WTC11 (cell line): ENCODE results near the gene CTSK. TPM values are rescaled to one million over a fixed set of nuclear protein-coding genes. Genes with fewer than 3 reads are reported as not detected.

Experiments used
- ATAC-seq: fragments of 200-7000 bp; cut with Tn5 transposase; 2 replicates; pipeline ENCODE4 v1.10.0; 2021; ENCODE audit warnings: mild to moderate bottlenecking, moderate library complexity
- CTCF ChIA-PET: fragments of 300-600 bp; sonication (Branson Sonifier 250); formaldehyde crosslinking; loops from one replicate; lab custom pipeline; 2021; ENCODE audit warnings: antibody characterized with exemption; lab: Charles Lee
- POLR2A ChIA-PET: fragments of 350-600 bp; sonication (Branson Sonifier 250); formaldehyde crosslinking; loops from one replicate; lab custom pipeline; 2021; ENCODE audit warnings: antibody characterized with exemption; lab: Charles Lee
- DNase-seq: peaks from one replicate; pipeline ENCODE4 v3.0.0; 2021; ENCODE audit warnings: low spot score
- H3K27ac Mint-ChIP-seq: 2 replicates; pipeline ENCODE4 v1.8.0; 2021; ENCODE audit warnings: mixed read lengths
- H3K27me3 Mint-ChIP-seq: 2 replicates; pipeline ENCODE4 v1.8.0; 2021; ENCODE audit warnings: low read depth, mild to moderate bottlenecking, moderate library complexity, mixed read lengths
- H3K36me3 Mint-ChIP-seq: 2 replicates; pipeline ENCODE4 v1.8.0; 2021; ENCODE audit warnings: mixed read lengths
- H3K4me1 Mint-ChIP-seq: 2 replicates; pipeline ENCODE4 v1.8.0; 2022; ENCODE audit warnings: mixed read lengths
- H3K4me3 Mint-ChIP-seq: 2 replicates; pipeline ENCODE4 v1.8.0; 2021; ENCODE audit warnings: mild to moderate bottlenecking, moderate library complexity, mixed read lengths
- H3K9me3 Mint-ChIP-seq: 2 replicates; pipeline ENCODE4 v1.8.0; 2021; ENCODE audit warnings: mixed read lengths
- ATF2 ChIP-seq: sonication (generic); formaldehyde crosslinking; IDR thresholded peaks from 2 replicates; pipeline ENCODE4 v1.8.1; 2022; ENCODE audit warnings: low read depth, missing genetic modification reagents, borderline replicate concordance
- ATF6 ChIP-seq: sonication (generic); formaldehyde crosslinking; IDR thresholded peaks from 2 replicates; pipeline ENCODE4 v1.8.1; 2023; ENCODE audit warnings: mild to moderate bottlenecking, missing genetic modification reagents
- CBFB ChIP-seq: sonication (generic); formaldehyde crosslinking; IDR thresholded peaks from 2 replicates; pipeline ENCODE4 v1.8.1; 2022; ENCODE audit warnings: mild to moderate bottlenecking, low read depth, missing genetic modification reagents
- E2F5 ChIP-seq: sonication (generic); formaldehyde crosslinking; IDR thresholded peaks from 2 replicates; pipeline ENCODE4 v1.8.1; 2022; ENCODE audit warnings: mild to moderate bottlenecking, moderate library complexity, missing genetic modification reagents
- ELF4 ChIP-seq: sonication (generic); formaldehyde crosslinking; IDR thresholded peaks from 2 replicates; pipeline ENCODE4 v1.8.1; 2022; ENCODE audit warnings: low read depth, mild to moderate bottlenecking, moderate library complexity, missing genetic modification reagents
- GRHL2 ChIP-seq: fragments of 250-450 bp; sonication (Bioruptor Pico); IDR thresholded peaks from 2 replicates; pipeline ENCODE4 v1.8.0; 2022; ENCODE audit warnings: mild to moderate bottlenecking, moderate library complexity; ENCODE audit not compliant: insufficient replicate concordance, severe bottlenecking
- SMAD3 ChIP-seq: sonication (generic); formaldehyde crosslinking; IDR thresholded peaks from 2 replicates; pipeline ENCODE4 v1.8.0; 2022; ENCODE audit warnings: missing genetic modification reagents, mild to moderate bottlenecking, borderline replicate concordance
- STAT6 ChIP-seq: sonication (generic); formaldehyde crosslinking; conservative IDR thresholded peaks from 2 replicates; pipeline ENCODE4 v1.8.1; 2023; ENCODE audit warnings: mild to moderate bottlenecking, low read depth, missing genetic modification reagents, moderate library complexity
- ZNF121 ChIP-seq: sonication (generic); formaldehyde crosslinking; IDR thresholded peaks from 2 replicates; pipeline ENCODE4 v1.8.0; 2023; ENCODE audit warnings: missing genetic modification reagents
- ZNF281 ChIP-seq: sonication (generic); formaldehyde crosslinking; IDR thresholded peaks from 2 replicates; pipeline ENCODE4 v1.8.0; 2023; ENCODE audit warnings: mild to moderate bottlenecking, missing genetic modification reagents
- ZNF317 ChIP-seq: sonication (generic); formaldehyde crosslinking; IDR thresholded peaks from 2 replicates; pipeline ENCODE4 v1.8.1; 2023; ENCODE audit warnings: low read depth, mild to moderate bottlenecking, moderate library complexity, missing genetic modification reagents, borderline replicate concordance
- total RNA-seq: library from RNA; stranded (reverse); gene quantifications from 3 replicates; pipeline ENCODE4 v1.2.3, GENCODE V29; 2021
- TF ChIP-seq, protein P1 (sequence below): sonication (generic); formaldehyde crosslinking; IDR thresholded peaks from 2 replicates; pipeline ENCODE4 v1.8.1; 2022; ENCODE audit warnings: low read depth, mild to moderate bottlenecking, moderate library complexity, missing genetic modification reagents, borderline replicate concordance
- TF ChIP-seq, protein P2 (sequence below): sonication (generic); formaldehyde crosslinking; IDR thresholded peaks from 2 replicates; pipeline ENCODE4 v1.8.0; 2023; ENCODE audit warnings: missing genetic modification reagents, mild to moderate bottlenecking, borderline replicate concordance
- TF ChIP-seq, protein P3 (sequence below): fragments of 250-450 bp; sonication (Bioruptor Pico); IDR thresholded peaks from 2 replicates; pipeline ENCODE4 v1.9.0; 2021; ENCODE audit warnings: moderate library complexity, mild to moderate bottlenecking, inconsistent platforms, borderline replicate concordance
- TF ChIP-seq, protein P4 (sequence below): fragments of 250-450 bp; sonication (Bioruptor Pico); IDR thresholded peaks from 2 replicates; pipeline ENCODE4 v1.9.0; 2021; ENCODE audit warnings: mild to moderate bottlenecking, borderline replicate concordance

CTSK gene
- total RNA-seq, 1 experiment from 2014 or later, result 9.4 TPM

DNA sequence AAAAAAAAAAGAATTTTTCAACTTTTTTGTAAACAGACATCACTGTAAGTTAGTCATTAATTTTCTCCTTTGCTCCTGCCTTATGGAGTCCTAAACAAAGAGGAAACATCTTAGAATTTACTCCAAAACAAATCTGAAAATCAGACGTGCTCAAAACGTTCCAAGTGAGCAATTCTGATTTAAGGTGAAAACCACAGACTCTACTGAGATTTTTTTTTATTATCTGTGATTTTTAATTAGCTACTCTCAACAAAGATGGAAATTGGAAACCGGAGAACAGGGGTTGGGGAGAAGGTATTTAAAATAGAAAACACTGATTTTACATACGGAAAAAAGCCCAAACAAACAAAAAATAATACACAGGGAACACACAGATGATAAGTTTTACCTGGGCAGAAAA, 7.8 kb upstream of the CTSK start:
- no peak overlapping the region for H3K4me3 Mint-ChIP-seq
- no peaks in the 10 kb centered on the region for H3K9me3 Mint-ChIP-seq
- POLR2A ChIA-PET, result no interaction called here
- DNase-seq (no peak), ATAC-seq (no peak)
- CTCF ChIA-PET, result interaction anchor here (0.6 kb wide), 1 partner anchor 256 kb away, joined by 3 read pairs; no protein-coding TSS in a partner anchor
- no peaks in the 10 kb centered on the region for H3K27me3 Mint-ChIP-seq
- peaks cover 30% of the 10 kb centered on the region for H3K36me3 Mint-ChIP-seq
- no peaks in the 10 kb centered on the region for H3K4me1 Mint-ChIP-seq
- no peak overlapping the region for H3K27ac Mint-ChIP-seq
- TF ChIP-seq E2F5 (CRISPR knock-in tag) (no peak), GRHL2 (CRISPR knock-in tag) (no peak), ATF6 (no peak), ZNF281 (CRISPR knock-in tag) (no peak), CBFB (CRISPR knock-in tag) (no peak), SMAD3 (CRISPR knock-in tag) (no peak), ZNF317 (CRISPR knock-in tag) (no peak), ZNF121 (CRISPR knock-in tag) (no peak), ELF4 (CRISPR knock-in tag) (no peak), ATF2 (no peak), STAT6 (CRISPR knock-in tag) (no peak)
- TF ChIP-seq, protein P1, sequence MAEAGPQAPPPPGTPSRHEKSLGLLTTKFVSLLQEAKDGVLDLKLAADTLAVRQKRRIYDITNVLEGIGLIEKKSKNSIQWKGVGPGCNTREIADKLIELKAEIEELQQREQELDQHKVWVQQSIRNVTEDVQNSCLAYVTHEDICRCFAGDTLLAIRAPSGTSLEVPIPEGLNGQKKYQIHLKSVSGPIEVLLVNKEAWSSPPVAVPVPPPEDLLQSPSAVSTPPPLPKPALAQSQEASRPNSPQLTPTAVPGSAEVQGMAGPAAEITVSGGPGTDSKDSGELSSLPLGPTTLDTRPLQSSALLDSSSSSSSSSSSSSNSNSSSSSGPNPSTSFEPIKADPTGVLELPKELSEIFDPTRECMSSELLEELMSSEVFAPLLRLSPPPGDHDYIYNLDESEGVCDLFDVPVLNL (CRISPR knock-in tag), result no peak
- TF ChIP-seq, protein P2, sequence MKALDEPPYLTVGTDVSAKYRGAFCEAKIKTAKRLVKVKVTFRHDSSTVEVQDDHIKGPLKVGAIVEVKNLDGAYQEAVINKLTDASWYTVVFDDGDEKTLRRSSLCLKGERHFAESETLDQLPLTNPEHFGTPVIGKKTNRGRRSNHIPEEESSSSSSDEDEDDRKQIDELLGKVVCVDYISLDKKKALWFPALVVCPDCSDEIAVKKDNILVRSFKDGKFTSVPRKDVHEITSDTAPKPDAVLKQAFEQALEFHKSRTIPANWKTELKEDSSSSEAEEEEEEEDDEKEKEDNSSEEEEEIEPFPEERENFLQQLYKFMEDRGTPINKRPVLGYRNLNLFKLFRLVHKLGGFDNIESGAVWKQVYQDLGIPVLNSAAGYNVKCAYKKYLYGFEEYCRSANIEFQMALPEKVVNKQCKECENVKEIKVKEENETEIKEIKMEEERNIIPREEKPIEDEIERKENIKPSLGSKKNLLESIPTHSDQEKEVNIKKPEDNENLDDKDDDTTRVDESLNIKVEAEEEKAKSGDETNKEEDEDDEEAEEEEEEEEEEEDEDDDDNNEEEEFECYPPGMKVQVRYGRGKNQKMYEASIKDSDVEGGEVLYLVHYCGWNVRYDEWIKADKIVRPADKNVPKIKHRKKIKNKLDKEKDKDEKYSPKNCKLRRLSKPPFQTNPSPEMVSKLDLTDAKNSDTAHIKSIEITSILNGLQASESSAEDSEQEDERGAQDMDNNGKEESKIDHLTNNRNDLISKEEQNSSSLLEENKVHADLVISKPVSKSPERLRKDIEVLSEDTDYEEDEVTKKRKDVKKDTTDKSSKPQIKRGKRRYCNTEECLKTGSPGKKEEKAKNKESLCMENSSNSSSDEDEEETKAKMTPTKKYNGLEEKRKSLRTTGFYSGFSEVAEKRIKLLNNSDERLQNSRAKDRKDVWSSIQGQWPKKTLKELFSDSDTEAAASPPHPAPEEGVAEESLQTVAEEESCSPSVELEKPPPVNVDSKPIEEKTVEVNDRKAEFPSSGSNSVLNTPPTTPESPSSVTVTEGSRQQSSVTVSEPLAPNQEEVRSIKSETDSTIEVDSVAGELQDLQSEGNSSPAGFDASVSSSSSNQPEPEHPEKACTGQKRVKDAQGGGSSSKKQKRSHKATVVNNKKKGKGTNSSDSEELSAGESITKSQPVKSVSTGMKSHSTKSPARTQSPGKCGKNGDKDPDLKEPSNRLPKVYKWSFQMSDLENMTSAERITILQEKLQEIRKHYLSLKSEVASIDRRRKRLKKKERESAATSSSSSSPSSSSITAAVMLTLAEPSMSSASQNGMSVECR (CRISPR knock-in tag), result no peak
- TF ChIP-seq, protein P3, sequence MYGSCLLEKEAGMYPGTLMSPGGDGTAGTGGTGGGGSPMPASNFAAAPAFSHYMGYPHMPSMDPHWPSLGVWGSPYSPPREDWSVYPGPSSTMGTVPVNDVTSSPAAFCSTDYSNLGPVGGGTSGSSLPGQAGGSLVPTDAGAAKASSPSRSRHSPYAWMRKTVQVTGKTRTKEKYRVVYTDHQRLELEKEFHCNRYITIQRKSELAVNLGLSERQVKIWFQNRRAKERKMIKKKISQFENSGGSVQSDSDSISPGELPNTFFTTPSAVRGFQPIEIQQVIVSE (CRISPR knock-in tag), result no peak
- TF ChIP-seq, protein P4, sequence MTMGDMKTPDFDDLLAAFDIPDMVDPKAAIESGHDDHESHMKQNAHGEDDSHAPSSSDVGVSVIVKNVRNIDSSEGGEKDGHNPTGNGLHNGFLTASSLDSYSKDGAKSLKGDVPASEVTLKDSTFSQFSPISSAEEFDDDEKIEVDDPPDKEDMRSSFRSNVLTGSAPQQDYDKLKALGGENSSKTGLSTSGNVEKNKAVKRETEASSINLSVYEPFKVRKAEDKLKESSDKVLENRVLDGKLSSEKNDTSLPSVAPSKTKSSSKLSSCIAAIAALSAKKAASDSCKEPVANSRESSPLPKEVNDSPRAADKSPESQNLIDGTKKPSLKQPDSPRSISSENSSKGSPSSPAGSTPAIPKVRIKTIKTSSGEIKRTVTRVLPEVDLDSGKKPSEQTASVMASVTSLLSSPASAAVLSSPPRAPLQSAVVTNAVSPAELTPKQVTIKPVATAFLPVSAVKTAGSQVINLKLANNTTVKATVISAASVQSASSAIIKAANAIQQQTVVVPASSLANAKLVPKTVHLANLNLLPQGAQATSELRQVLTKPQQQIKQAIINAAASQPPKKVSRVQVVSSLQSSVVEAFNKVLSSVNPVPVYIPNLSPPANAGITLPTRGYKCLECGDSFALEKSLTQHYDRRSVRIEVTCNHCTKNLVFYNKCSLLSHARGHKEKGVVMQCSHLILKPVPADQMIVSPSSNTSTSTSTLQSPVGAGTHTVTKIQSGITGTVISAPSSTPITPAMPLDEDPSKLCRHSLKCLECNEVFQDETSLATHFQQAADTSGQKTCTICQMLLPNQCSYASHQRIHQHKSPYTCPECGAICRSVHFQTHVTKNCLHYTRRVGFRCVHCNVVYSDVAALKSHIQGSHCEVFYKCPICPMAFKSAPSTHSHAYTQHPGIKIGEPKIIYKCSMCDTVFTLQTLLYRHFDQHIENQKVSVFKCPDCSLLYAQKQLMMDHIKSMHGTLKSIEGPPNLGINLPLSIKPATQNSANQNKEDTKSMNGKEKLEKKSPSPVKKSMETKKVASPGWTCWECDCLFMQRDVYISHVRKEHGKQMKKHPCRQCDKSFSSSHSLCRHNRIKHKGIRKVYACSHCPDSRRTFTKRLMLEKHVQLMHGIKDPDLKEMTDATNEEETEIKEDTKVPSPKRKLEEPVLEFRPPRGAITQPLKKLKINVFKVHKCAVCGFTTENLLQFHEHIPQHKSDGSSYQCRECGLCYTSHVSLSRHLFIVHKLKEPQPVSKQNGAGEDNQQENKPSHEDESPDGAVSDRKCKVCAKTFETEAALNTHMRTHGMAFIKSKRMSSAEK (CRISPR knock-in tag), result no peak
